ENCODE results near the gene DOK4.

GRCh38 chr16:57502048-57502775 lies 15.9 kb upstream of the DOK4 start:
- TF ChIP-seq CTCF (IDR thresholded peaks at IDR 0.05; ENCODE audit: low read depth, low read length, poor library complexity, severe bottlenecking) (no peak), EZH2phosphoT487 (IDR thresholded peaks at IDR 0.05; ENCODE audit: borderline replicate concordance, low read length) (no peak)

Data from DOHH2 (cell line).